T-helper 2 cell treated with Interferon-gamma antibody and Interleukin-4, amounts not matched to agents 5 μg/mL and 100 μg/mL, for 36 hours (primary cell): Measurements from ENCODE around the gene CDC42EP1.
"Not testable (repeated sequence)": the region's sequence is repeated elsewhere in the genome, so short reads cannot be mapped to it uniquely, and the experiment has no call there.

ENCODE experiments used
- DNase-seq: peaks from one replicate; pipeline ENCODE4 v3.0.0; 2021; ENCODE audit warnings: low spot score
- H3K27ac Mint-ChIP-seq: one replicate; pipeline ENCODE4 v1.8.0; 2021; ENCODE audit warnings: mild to moderate bottlenecking, mixed read lengths
- H3K27me3 Mint-ChIP-seq: one replicate; pipeline ENCODE4 v1.8.0; 2021; ENCODE audit warnings: low read depth, mixed read lengths
- H3K36me3 Mint-ChIP-seq: one replicate; pipeline ENCODE4 v1.8.0; 2021; ENCODE audit warnings: low read depth, mixed read lengths
- H3K4me1 Mint-ChIP-seq: one replicate; pipeline ENCODE4 v1.8.0; 2021; ENCODE audit warnings: low read depth, mixed read lengths
- H3K4me3 Mint-ChIP-seq: one replicate; pipeline ENCODE4 v1.8.0; 2022; ENCODE audit warnings: mild to moderate bottlenecking, moderate library complexity, mixed read lengths
- H3K9me3 Mint-ChIP-seq: one replicate; pipeline ENCODE4 v1.8.0; 2021; ENCODE audit warnings: mixed read lengths

Gene CDC42EP1

DNA sequence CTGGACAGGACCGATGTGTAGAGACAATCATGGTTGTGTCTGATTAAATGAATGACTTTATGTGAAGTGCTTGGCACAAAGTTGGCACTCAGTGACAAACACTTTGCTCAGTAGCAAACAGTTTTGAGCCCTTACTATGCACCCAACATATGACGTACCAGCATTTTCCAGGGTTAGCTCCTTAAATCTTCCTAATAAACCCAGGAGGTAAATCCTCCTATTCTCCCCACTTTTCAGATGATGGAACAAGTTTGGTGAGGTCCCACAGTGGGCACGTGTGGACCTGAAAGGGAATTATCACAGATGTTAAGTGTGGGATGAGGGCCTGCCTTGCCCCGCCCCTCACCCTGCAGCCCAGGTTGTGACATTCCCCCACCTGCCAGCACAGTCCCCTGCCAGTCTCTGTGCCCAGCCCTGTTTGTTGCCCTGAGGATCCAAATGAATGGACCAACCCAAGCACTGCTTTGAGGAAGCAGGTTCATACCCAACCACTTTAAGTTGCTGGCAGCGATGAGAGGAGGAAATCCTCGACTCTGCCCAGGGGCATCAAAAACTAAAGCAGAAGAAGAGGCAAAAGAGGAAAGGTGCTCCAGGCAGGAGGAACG lies 34.4 kb upstream of the CDC42EP1 start:
- Mint-ChIP-seq H3K27me3 (peaks cover 30% of the 10 kb centered on the region), H3K9me3 (no peaks in the 10 kb centered on the region), H3K4me1 (peaks cover 7% of the 10 kb centered on the region), H3K27ac (no peak overlapping the region), H3K4me3 (no peak overlapping the region), H3K36me3 (no peaks in the 10 kb centered on the region)
- no peak for DNase-seq

DNA sequence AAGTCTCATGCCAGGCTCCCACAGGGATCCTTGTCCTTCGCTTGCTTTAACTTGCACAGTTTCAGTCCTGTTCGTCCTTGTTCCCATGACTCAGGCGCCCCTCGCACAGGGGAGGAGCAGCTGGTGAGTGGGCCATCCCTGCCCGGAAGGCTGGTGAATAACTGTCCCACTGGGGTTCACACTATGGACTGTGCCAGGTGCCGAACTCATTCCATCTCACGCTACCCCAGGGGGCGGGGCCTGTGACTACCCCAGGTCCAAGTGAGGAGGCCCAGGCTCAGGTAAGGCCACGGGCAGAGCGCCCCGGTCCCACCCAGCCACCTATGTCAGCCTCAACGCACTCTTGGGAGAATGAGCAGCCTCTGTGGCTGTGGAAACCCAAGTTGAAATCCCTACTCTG lies 33.9 kb upstream of the CDC42EP1 start:
- H3K9me3 Mint-ChIP-seq: no peaks in the 10 kb centered on the region
- H3K36me3 Mint-ChIP-seq: no peaks in the 10 kb centered on the region
- H3K27ac Mint-ChIP-seq: no peak overlapping the region
- H3K4me1 Mint-ChIP-seq: peaks cover 8% of the 10 kb centered on the region
- DNase-seq: no peak
- peaks cover 25% of the 10 kb centered on the region for H3K27me3 Mint-ChIP-seq
- no peak overlapping the region for H3K4me3 Mint-ChIP-seq

DNA sequence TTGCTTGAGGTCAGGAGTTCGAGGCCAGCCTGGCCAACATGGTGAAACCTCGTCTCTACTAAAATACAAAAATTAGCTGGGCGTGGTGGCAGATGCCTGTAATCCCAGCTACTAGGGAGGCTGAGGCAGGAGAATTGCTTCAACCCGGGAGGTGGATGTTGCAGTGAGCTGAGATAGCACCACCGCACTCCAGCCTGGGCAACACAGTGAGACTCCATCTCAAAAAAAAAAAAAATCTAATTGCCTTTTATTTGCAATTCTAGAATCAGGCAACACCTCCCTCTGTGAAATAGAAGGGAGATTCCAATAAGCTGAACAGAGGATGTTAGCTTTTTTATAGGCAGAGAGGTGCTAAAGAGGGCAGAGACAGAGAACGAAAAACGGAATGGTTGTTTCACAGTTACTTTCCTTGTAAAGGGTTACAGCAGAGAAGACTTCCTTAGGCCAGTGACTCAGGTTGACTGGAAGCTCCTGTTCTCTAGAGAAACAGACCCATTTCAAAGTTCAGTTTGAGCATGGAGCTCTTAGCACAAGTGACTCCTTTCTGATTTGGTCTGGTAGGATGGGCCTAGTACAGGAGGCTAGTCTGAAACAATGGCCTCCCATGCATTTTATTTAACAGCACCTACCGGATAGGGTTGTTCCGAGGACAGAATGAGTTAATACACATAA lies 33.1 kb upstream of the CDC42EP1 start:
- Mint-ChIP-seq H3K27me3 (peaks cover 19% of the 10 kb centered on the region), H3K4me1 (peaks cover 11% of the 10 kb centered on the region)
- not testable (repeated sequence) for DNase-seq, H3K4me3 Mint-ChIP-seq, H3K9me3 Mint-ChIP-seq, H3K36me3 Mint-ChIP-seq, H3K27ac Mint-ChIP-seq

DNA sequence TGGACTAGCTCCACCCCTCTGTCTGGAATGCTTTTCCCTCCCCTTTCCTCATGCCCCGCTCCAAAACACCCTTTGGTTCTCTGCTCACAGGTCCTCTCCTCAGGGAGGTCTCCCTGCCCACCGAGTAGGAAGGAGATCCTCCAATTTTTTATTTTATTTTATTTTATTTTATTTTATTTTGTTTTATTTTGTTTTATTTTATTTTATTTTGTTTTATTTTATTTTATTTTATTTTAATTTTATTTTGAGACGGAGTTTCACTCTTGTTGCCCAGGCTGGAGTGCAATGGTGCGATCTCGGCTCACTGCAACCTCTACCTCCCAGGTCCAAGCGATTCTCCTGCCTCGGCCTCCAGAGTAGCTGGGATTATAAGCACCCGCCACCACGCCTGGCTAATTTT lies 32.3 kb upstream of the CDC42EP1 start:
- peaks cover 12% of the 10 kb centered on the region for H3K4me1 Mint-ChIP-seq
- not testable (repeated sequence) for H3K9me3 Mint-ChIP-seq
- peaks cover 12% of the 10 kb centered on the region for H3K27me3 Mint-ChIP-seq

DNA sequence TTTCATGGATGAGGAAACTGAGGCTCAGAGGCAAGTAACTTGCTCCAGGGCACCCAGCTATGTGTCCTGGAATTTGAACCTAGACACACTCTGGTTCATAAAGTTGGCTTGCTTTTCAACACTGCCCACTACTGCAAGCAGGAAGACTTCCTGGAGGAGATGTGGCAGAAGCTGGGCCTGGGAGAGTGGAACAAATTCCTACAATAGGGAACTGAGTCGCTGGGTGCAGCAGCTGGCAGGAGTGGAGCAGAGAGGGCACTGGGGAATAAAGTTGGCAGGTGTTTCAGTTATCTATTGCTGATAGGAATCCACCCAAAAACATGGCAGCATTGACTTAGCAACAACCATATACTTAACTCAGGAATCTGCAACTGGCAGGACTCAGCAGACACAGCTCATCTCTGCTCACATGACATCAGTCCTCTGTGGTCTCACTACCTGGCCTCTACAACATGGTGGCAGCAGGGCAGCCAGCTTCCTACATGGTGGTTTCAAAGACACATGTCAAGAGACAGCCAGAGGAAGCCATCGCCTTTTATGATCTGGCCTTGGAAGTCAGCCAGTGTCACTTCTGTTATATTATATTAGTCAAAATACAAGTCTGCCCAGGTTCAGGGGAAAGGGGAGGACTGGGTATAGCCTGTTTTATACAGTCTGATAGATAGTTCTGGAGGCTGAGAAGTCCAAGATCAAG lies 30.5 kb upstream of the CDC42EP1 start:
- no peak overlapping the region for H3K4me3 Mint-ChIP-seq
- no peak overlapping the region for H3K27ac Mint-ChIP-seq
- H3K27me3 Mint-ChIP-seq: peaks cover 2% of the 10 kb centered on the region
- no peak for DNase-seq
- no peaks in the 10 kb centered on the region for H3K9me3 Mint-ChIP-seq
- H3K36me3 Mint-ChIP-seq: no peaks in the 10 kb centered on the region
- peaks cover 24% of the 10 kb centered on the region for H3K4me1 Mint-ChIP-seq

More for the DNA sequence above, 32.3 kb upstream of the CDC42EP1 start:
- not testable (repeated sequence) for DNase-seq, H3K27ac Mint-ChIP-seq, H3K4me3 Mint-ChIP-seq, H3K36me3 Mint-ChIP-seq

DNA sequence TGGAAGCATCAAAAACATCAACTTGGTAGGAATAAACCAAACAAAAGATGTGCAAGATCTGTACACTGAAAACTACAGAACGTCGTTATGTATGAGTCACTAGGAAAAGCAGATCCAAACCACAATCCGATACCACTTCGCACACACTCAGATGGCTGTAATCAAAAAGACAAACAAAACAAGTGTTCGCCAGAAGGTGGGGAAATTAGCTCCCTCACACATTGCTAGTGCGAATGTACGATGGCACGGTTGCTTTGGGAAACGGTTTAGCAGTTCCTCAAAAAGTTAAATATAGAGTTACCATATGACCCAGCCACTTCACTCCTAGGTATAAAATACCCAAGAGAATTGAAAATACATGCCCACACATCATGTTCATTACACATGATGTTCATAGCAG lies 26.3 kb upstream of the CDC42EP1 start:
- DNase-seq: peak; percentile 46
- Mint-ChIP-seq H3K27ac (no peak overlapping the region), H3K4me3 (peak overlapping the region; percentile 14), H3K9me3 (no peaks in the 10 kb centered on the region), H3K27me3 (peaks cover 4% of the 10 kb centered on the region), H3K36me3 (no peaks in the 10 kb centered on the region), H3K4me1 (peaks cover 33% of the 10 kb centered on the region)

DNA sequence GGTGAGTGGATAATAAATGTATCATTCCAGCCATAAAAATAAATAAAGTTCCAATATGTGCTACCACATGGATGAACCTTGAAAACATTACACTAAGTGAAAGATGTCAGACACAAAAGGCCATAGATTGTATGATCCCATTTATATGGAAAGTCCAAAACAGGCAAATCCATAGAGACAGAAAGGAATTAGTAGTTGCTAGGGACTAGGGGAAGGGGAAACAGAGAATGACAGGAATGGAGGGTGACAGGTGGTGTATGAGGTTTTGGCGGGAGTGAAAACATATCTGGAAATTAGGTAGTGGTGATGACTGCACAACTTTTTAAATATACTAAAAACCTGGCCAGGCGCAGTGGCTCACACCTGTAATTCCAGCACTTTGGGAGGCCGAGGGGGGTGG lies 25.8 kb upstream of the CDC42EP1 start:
- Mint-ChIP-seq H3K36me3 (no peaks in the 10 kb centered on the region), H3K27me3 (peaks cover 4% of the 10 kb centered on the region), H3K4me3 (no peak overlapping the region), H3K4me1 (peaks cover 36% of the 10 kb centered on the region), H3K27ac (no peak overlapping the region), H3K9me3 (no peaks in the 10 kb centered on the region)
- DNase-seq: no peak

DNA sequence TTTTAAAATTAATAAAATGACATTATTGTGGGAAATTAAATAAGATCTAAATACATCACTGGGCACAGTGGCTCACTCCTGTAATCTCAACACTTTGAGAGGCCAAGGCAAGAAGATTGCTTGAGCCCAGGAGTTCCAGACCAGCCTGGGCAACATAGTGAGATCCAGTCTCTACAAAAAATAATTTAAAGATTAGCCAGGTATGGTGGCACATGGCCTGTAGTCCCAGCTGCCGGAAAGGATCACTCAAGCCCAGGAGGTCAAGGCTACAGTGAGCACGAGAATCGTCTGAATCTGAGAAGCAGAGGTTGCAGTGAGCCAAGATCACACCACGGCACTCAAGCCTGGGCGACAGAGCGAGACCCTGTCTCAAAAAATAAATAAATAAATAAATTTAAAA lies 25.1 kb upstream of the CDC42EP1 start:
- peaks cover 29% of the 10 kb centered on the region for H3K4me1 Mint-ChIP-seq
- no peaks in the 10 kb centered on the region for H3K36me3 Mint-ChIP-seq
- H3K27me3 Mint-ChIP-seq: peaks cover 4% of the 10 kb centered on the region
- no peak overlapping the region for H3K4me3 Mint-ChIP-seq
- DNase-seq: no peak
- no peak overlapping the region for H3K27ac Mint-ChIP-seq
- no peaks in the 10 kb centered on the region for H3K9me3 Mint-ChIP-seq

DNA sequence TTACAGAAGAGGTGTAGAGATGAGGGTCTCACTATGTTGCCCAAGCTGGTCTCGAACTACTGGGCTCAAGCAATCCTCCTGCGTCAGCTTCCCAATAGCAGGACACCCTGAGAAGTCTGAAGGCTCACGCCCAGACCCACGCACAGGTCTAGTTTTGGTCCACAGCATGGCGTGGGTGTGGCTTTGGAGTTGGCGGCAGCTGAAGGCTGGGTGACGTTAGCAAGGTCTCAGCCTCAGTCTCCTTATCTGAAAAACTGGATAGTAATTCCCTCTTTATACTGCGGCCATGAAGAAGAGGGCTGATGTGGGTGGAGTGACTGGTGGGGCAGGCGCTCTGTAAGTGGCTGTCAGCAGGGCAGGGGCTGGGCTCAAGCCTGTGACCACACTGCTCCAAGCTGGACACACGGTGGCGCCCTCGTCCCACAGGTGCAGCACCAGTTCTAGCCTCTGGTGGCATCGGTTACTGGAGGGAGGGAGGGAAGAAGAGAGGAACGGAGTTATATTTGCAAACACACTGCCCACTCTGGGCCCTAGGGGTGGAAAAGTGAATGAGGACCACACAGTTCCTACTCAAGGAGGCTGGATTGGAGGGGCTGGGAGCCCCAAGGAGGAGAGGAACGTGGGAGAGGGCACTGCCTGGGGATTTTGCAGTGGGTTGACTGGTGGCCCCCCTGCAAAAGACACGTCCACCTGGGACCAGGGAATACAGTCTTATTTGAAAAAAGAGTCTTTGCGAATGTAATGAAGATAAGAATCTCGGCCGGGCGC lies 21.5 kb upstream of the CDC42EP1 start:
- H3K36me3 Mint-ChIP-seq: no peaks in the 10 kb centered on the region
- H3K27me3 Mint-ChIP-seq: peaks cover 6% of the 10 kb centered on the region
- H3K4me1 Mint-ChIP-seq: peaks cover 33% of the 10 kb centered on the region
- peak overlapping the region; percentile 37 for H3K4me3 Mint-ChIP-seq
- DNase-seq: peak; percentile 87
- H3K27ac Mint-ChIP-seq: no peak overlapping the region
- no peaks in the 10 kb centered on the region for H3K9me3 Mint-ChIP-seq

DNA sequence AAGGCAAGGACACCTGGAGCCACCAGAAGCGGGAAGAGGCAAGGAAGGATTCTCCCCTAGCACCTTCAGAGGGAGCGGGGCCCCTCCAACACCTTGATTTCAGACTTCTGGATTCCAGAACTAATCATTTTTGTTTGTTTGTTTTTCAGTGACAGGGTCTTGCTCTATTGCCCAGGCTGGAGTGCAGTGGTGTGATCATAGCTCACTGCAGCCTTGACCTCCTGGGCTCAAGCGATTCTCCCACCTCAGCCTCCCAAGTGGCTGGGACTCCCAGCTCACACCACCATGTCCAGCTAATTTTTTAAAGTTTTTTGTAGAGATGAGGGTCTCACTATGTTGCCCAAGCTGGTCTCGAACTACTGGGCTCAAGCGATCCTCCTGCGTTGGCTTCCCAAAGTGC lies 20.5 kb upstream of the CDC42EP1 start:
- H3K4me1 Mint-ChIP-seq: peaks cover 27% of the 10 kb centered on the region
- DNase-seq, H3K27me3 Mint-ChIP-seq, H3K9me3 Mint-ChIP-seq, H3K36me3 Mint-ChIP-seq, H3K27ac Mint-ChIP-seq, H3K4me3 Mint-ChIP-seq: not testable (repeated sequence)

DNA sequence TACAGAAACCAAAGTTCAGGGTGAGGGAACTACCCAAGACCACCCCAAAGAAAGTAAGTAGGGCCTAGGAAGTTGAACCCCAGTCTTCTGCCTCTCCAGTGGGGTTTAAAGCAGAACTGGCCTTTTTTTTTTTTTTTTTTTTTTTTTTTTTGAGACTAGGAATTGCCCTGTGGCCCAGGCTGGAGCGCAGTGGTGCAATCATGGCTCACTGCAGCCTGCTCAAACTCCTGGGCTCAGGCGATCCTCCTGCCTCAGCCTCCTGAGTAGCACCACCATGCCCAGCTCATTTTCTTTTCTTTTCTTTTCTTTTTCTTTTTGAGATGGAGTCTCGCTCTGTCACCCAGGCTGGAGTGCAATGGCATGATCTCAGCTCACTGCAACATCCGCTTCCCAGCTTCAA lies 17.9 kb upstream of the CDC42EP1 start:
- H3K36me3 Mint-ChIP-seq, DNase-seq, H3K4me3 Mint-ChIP-seq, H3K27me3 Mint-ChIP-seq, H3K9me3 Mint-ChIP-seq, H3K27ac Mint-ChIP-seq: not testable (repeated sequence)
- H3K4me1 Mint-ChIP-seq: peaks cover 33% of the 10 kb centered on the region

DNA sequence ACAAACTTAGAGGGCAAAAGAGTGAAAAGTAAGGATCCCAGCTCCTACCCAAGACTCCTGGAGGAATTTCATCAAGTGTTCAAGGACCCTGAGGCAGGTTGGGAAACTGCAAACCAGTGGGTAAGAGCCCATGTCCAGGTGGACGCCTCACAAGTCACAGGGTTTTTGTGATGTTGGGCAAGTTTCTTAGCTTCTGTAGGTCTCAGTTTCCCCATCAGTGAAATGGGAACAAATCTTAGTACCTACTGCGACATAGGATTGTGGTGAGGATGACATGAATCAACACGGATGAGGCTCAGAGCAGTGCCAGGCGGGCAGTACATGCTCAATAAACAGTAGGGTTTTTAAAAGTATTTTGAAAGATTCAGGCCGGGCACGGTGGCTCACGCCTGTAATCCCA lies 17.3 kb upstream of the CDC42EP1 start:
- DNase-seq: no peak
- Mint-ChIP-seq H3K36me3 (no peaks in the 10 kb centered on the region), H3K4me3 (no peak overlapping the region), H3K27me3 (peaks cover 6% of the 10 kb centered on the region), H3K4me1 (peaks cover 33% of the 10 kb centered on the region), H3K27ac (no peak overlapping the region), H3K9me3 (no peaks in the 10 kb centered on the region)

DNA sequence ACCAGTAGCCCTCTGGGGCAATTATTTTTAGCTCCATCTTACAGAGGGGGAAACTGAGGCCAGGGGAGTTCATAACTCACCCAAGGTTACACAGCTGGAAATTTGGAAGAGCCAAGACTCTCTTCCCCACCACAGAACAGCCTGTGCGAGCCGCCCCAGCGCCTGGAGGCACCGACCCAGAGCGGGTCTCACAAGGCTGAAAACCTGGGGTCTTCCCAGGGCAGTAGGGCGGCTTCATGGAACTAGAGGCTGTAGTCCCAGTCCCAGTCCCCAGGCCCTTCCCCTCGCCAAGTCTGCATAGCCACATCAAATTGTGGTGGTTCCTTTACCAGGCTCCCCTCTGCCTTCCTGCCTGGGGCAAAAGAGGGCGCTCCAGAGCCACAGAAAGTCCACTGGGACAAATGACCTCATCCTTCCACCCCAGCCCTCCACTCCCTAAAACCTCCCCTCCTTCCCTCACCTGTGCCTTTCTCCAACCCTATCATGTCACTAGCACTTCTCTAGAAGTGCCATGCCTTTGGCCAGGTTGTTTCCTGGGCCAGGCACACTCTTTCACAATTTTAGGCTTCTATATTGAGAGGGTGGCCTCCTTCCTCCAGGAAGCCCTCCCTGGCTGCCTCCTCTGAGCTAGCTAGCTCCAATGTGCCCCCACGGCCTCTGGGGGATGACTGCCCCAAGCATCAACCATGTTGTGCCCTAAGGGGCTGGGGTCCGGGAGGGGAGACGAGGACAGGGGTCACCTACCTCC lies 15.2 kb upstream of the CDC42EP1 start:
- H3K27ac Mint-ChIP-seq: no peak overlapping the region
- DNase-seq: peak; percentile 56
- H3K27me3 Mint-ChIP-seq: peaks cover 4% of the 10 kb centered on the region
- H3K9me3 Mint-ChIP-seq: no peaks in the 10 kb centered on the region
- no peak overlapping the region for H3K4me3 Mint-ChIP-seq
- H3K36me3 Mint-ChIP-seq: no peaks in the 10 kb centered on the region
- peaks cover 21% of the 10 kb centered on the region for H3K4me1 Mint-ChIP-seq
